CD8-positive, alpha-beta memory T cell (primary cell): ENCODE data around the gene PSMB2. TPM values are rescaled to one million over a fixed set of nuclear protein-coding genes. Genes with fewer than 3 reads are reported as not detected.

Source experiments
- CTCF ChIA-PET: fragments of 350-600 bp; sonication (Branson Sonifier 250); formaldehyde crosslinking; loops from one replicate; lab custom pipeline; 2021; ENCODE audit warnings: antibody characterized with exemption; lab: Charles Lee
- POLR2A ChIA-PET: fragments of 350-600 bp; sonication (Branson Sonifier 250); formaldehyde crosslinking; loops from one replicate; lab custom pipeline; 2021; ENCODE audit warnings: antibody characterized with exemption; lab: Charles Lee
- DNase-seq, 5 donors: peaks; one replicate each; pipeline versions ENCODE4 v3.0.0 to v3.0.0-alpha.2; 2020 to 2022; ENCODE audit warnings: mixed read lengths in 1 of 5
- H3K27ac ChIP-seq: one replicate; pipeline ENCODE4 v1.7.0; 2013; ENCODE audit warnings: low read depth, mild to moderate bottlenecking, low read length, moderate library complexity
- H3K27me3 ChIP-seq: 2 replicates; pipeline ENCODE4 v1.7.0; 2013; ENCODE audit warnings: low read length, mild to moderate bottlenecking; ENCODE audit not compliant: insufficient read depth, poor library complexity, severe bottlenecking
- H3K36me3 ChIP-seq: 2 replicates; pipeline ENCODE4 v1.7.0; 2013; ENCODE audit warnings: mild to moderate bottlenecking, low read length, moderate library complexity; ENCODE audit not compliant: insufficient read depth
- H3K4me1 ChIP-seq: 2 replicates; pipeline ENCODE4 v1.7.0; 2013; ENCODE audit warnings: mild to moderate bottlenecking, low read length, moderate library complexity; ENCODE audit not compliant: insufficient read depth
- H3K4me3 ChIP-seq: 2 replicates; pipeline ENCODE4 v1.7.0; 2013; ENCODE audit warnings: mild to moderate bottlenecking, low read length
- H3K9me3 ChIP-seq: 2 replicates; pipeline ENCODE4 v1.7.0; 2013; ENCODE audit warnings: mild to moderate bottlenecking, low read length
- H3K27ac Mint-ChIP-seq, 8 donors: one replicate each; pipeline ENCODE4 v1.8.0; 2020 to 2021; ENCODE audit warnings: mixed read lengths in 8 of 8, mild to moderate bottlenecking in 6 of 8, inconsistent platforms in 3 of 8, moderate library complexity in 3 of 8
- H3K27me3 Mint-ChIP-seq, 2 donors: one replicate each; pipeline ENCODE4 v1.8.0; 2020 to 2021; ENCODE audit warnings: mixed read lengths in 2 of 2, mild to moderate bottlenecking in 1 of 2, moderate library complexity in 1 of 2
- H3K36me3 Mint-ChIP-seq, 3 donors: one replicate each; pipeline ENCODE4 v1.8.0; 2020 to 2021; ENCODE audit warnings: mixed read lengths in 3 of 3, inconsistent platforms in 1 of 3, mild to moderate bottlenecking in 1 of 3
- H3K4me1 Mint-ChIP-seq, 3 donors: one replicate each; pipeline ENCODE4 v1.8.0; 2020 to 2021; ENCODE audit warnings: mixed read lengths in 3 of 3, inconsistent platforms in 1 of 3, mild to moderate bottlenecking in 1 of 3
- H3K4me3 Mint-ChIP-seq, 7 donors: one replicate each; pipeline ENCODE4 v1.8.0; 2020 to 2021; ENCODE audit warnings: mixed read lengths in 7 of 7, mild to moderate bottlenecking in 6 of 7, moderate library complexity in 4 of 7, inconsistent platforms in 2 of 7
- H3K9me3 Mint-ChIP-seq, 5 donors: one replicate each; pipeline ENCODE4 v1.8.0; 2020 to 2022; ENCODE audit warnings: mixed read lengths in 5 of 5, mild to moderate bottlenecking in 3 of 5, moderate library complexity in 2 of 5, inconsistent platforms in 1 of 5
- polyA plus RNA-seq: library from polyadenylated mRNA; unstranded; fragments of 300-500 nt; fragmentation: Illumina TruSeq; gene quantifications from one replicate; pipeline ENCODE4 v1.2.3, GENCODE V29; 2021
- total RNA-seq, 2 experiments: library from RNA; stranded (reverse); gene quantifications; one replicate each; pipeline ENCODE4 v1.2.3, GENCODE V29; 2021

The PSMB2 gene
- total and polyA plus RNA-seq, 3 experiments from 2014 or later = 87.0 to 119 (median 117) TPM

- peaks cover 3 to 11% (median 8%) of the 10 kb centered on the region in 3 donors for H3K4me1 Mint-ChIP-seq
- POLR2A ChIA-PET = no interaction called here
- peak overlapping the region in 2 of 8 donors; percentile 4 to 39 for H3K27ac Mint-ChIP-seq
Observed at GRCh38 chr1:35569936-35570335, 71.4 kb downstream of the PSMB2 start.

GRCh38 chr1:35568975-35569395, 72.3 kb downstream of the PSMB2 start:
- Histone ChIP-seq H3K4me1 (peaks cover 3% of the 10 kb centered on the region), H3K27me3 (no peaks in the 10 kb centered on the region), H3K4me3 (no peak overlapping the region), H3K27ac (no peak overlapping the region), H3K36me3 (no peaks in the 10 kb centered on the region), H3K9me3 (no peaks in the 10 kb centered on the region)
- H3K27ac Mint-ChIP-seq = peak overlapping the region in 2 of 8 donors; percentile 21 to 40
- no peaks in the 10 kb centered on the region for H3K27me3 Mint-ChIP-seq
- ChIA-PET POLR2A (interaction anchor here (1.2 to 1.4 kb wide), 2 partner anchors 9 to 146 kb away, joined by 3 to 4 read pairs; no protein-coding TSS in a partner anchor), CTCF (interaction anchor here (0.8 to 2.2 kb wide), 29 partner anchors 9 to 211 kb away, joined by 3 to 35 read pairs (median 4); partner anchors contain the start of genes CLSPN, KIAA0319L and NCDN)
- H3K4me1 Mint-ChIP-seq = peaks cover 10 to 19% (median 16%) of the 10 kb centered on the region in 3 donors
- peak; percentile 44 to 75 (median 54) for DNase-seq
- peaks cover 0 to 19% (median 5%) of the 10 kb centered on the region in 3 donors for H3K36me3 Mint-ChIP-seq
- no peak overlapping the region for H3K4me3 Mint-ChIP-seq
- H3K9me3 Mint-ChIP-seq = no peaks in the 10 kb centered on the region

More at GRCh38 chr1:35569936-35570335, 71.4 kb downstream of the PSMB2 start:
- H3K36me3 Mint-ChIP-seq = peaks cover 0 to 10% (median 1%) of the 10 kb centered on the region in 3 donors
- CTCF ChIA-PET = interaction anchor here (1.9 to 2.3 kb wide), 2 partner anchors 118 to 119 kb away, joined by 4 to 9 read pairs; no protein-coding TSS in a partner anchor
- H3K27me3 Mint-ChIP-seq = no peaks in the 10 kb centered on the region
- H3K27me3 ChIP-seq = no peaks in the 10 kb centered on the region
- DNase-seq = no peak
- H3K4me1 ChIP-seq = peaks cover 3% of the 10 kb centered on the region
- H3K9me3 ChIP-seq = no peaks in the 10 kb centered on the region
- no peak overlapping the region for H3K4me3 Mint-ChIP-seq
- no peaks in the 10 kb centered on the region for H3K36me3 ChIP-seq
- H3K4me3 ChIP-seq = no peak overlapping the region
- no peak overlapping the region for H3K27ac ChIP-seq
- H3K9me3 Mint-ChIP-seq = no peaks in the 10 kb centered on the region

GRCh38 chr1:35567947-35568558, 73.3 kb downstream of the PSMB2 start:
- POLR2A ChIA-PET = interaction anchor here (1.2 to 1.4 kb wide), 2 partner anchors 10 to 147 kb away, joined by 3 to 4 read pairs; no protein-coding TSS in a partner anchor
- DNase-seq = peak in 1 of 5 donors; percentile 7
- CTCF ChIA-PET = interaction anchor here (0.8 to 4.1 kb wide), 25 partner anchors 9 to 212 kb away, joined by 3 to 110 read pairs (median 4); partner anchors contain the start of genes CLSPN, KIAA0319L and NCDN

GRCh38 chr1:35565742-35566133, 75.6 kb downstream of the PSMB2 start:
- Mint-ChIP-seq H3K27me3 (no peaks in the 10 kb centered on the region), H3K4me1 (peaks cover 15 to 35% (median 25%) of the 10 kb centered on the region in 3 donors), H3K4me3 (no peak overlapping the region)

More at GRCh38 chr1:35567947-35568558, 73.3 kb downstream of the PSMB2 start:
- Mint-ChIP-seq H3K36me3 (peaks cover 0 to 24% (median 5%) of the 10 kb centered on the region in 3 donors), H3K4me3 (no peak overlapping the region), H3K9me3 (no peaks in the 10 kb centered on the region), H3K27me3 (no peaks in the 10 kb centered on the region), H3K27ac (no peak overlapping the region), H3K4me1 (peaks cover 10 to 23% (median 16%) of the 10 kb centered on the region in 3 donors)
- H3K4me3 ChIP-seq = no peak overlapping the region
- H3K27me3 ChIP-seq = no peaks in the 10 kb centered on the region
- no peak overlapping the region for H3K27ac ChIP-seq
- H3K9me3 ChIP-seq = no peaks in the 10 kb centered on the region
- H3K4me1 ChIP-seq = peaks cover 3% of the 10 kb centered on the region
- no peaks in the 10 kb centered on the region for H3K36me3 ChIP-seq

GRCh38 chr1:35564884-35565741, 76.2 kb downstream of the PSMB2 start:
- no peak overlapping the region for H3K4me3 Mint-ChIP-seq

More at GRCh38 chr1:35565742-35566133, 75.6 kb downstream of the PSMB2 start:
- Mint-ChIP-seq H3K9me3 (no peaks in the 10 kb centered on the region), H3K36me3 (peaks cover 0 to 43% (median 5%) of the 10 kb centered on the region in 3 donors), H3K27ac (no peak overlapping the region)
- ChIA-PET CTCF (interaction anchor here (1.2 to 4.1 kb wide), 14 partner anchors 12 to 209 kb away, joined by 3 to 110 read pairs (median 5); partner anchors contain the start of gene CLSPN), POLR2A (no interaction called here)
- Histone ChIP-seq H3K4me1 (peaks cover 3% of the 10 kb centered on the region), H3K36me3 (no peaks in the 10 kb centered on the region), H3K27me3 (no peaks in the 10 kb centered on the region), H3K4me3 (no peak overlapping the region), H3K9me3 (no peaks in the 10 kb centered on the region), H3K27ac (no peak overlapping the region)
- DNase-seq = no peak

GRCh38 chr1:35564037-35564883, 77.1 kb downstream of the PSMB2 start:
- H3K9me3 Mint-ChIP-seq = no peaks in the 10 kb centered on the region
- ChIA-PET CTCF (interaction anchor here (0.7 to 4.1 kb wide), 27 partner anchors 8 to 218 kb away, joined by 3 to 110 read pairs (median 5); partner anchors contain the start of gene CLSPN), POLR2A (interaction anchor here (1.1 kb wide), 1 partner anchor 113 kb away, joined by 7 read pairs; no protein-coding TSS in a partner anchor)
- peak overlapping the region in 1 of 7 donors; percentile 29 for H3K4me3 Mint-ChIP-seq
- H3K4me1 ChIP-seq = peaks cover 2% of the 10 kb centered on the region
- peak; percentile 58 to 84 (median 70) for DNase-seq
- no peaks in the 10 kb centered on the region for H3K36me3 ChIP-seq
- no peaks in the 10 kb centered on the region for H3K27me3 ChIP-seq
- H3K4me3 ChIP-seq = no peak overlapping the region
- no peak overlapping the region for H3K27ac ChIP-seq
- H3K4me1 Mint-ChIP-seq = peaks cover 17 to 43% (median 34%) of the 10 kb centered on the region in 3 donors
- H3K27ac Mint-ChIP-seq = peak overlapping the region in 7 of 8 donors; percentile 16 to 82 (median 58)
- peaks cover 0 to 47% (median 5%) of the 10 kb centered on the region in 3 donors for H3K36me3 Mint-ChIP-seq
- H3K27me3 Mint-ChIP-seq = no peaks in the 10 kb centered on the region
- no peaks in the 10 kb centered on the region for H3K9me3 ChIP-seq

More at GRCh38 chr1:35564884-35565741, 76.2 kb downstream of the PSMB2 start:
- POLR2A ChIA-PET = interaction anchor here (1.1 kb wide), 1 partner anchor 114 kb away, joined by 7 read pairs; no protein-coding TSS in a partner anchor
- Mint-ChIP-seq H3K9me3 (no peaks in the 10 kb centered on the region), H3K36me3 (peaks cover 0 to 43% (median 5%) of the 10 kb centered on the region in 3 donors), H3K27me3 (no peaks in the 10 kb centered on the region), H3K27ac (peak overlapping the region in 6 of 8 donors; percentile 16 to 82 (median 68)), H3K4me1 (peaks cover 15 to 35% (median 25%) of the 10 kb centered on the region in 3 donors)
- CTCF ChIA-PET = interaction anchor here (0.7 to 4.1 kb wide), 27 partner anchors 9 to 217 kb away, joined by 3 to 110 read pairs (median 5); partner anchors contain the start of gene CLSPN
- no peaks in the 10 kb centered on the region for H3K27me3 ChIP-seq
- no peak for DNase-seq
- H3K4me1 ChIP-seq = peaks cover 3% of the 10 kb centered on the region
- no peaks in the 10 kb centered on the region for H3K36me3 ChIP-seq
- H3K4me3 ChIP-seq = no peak overlapping the region
- H3K9me3 ChIP-seq = no peaks in the 10 kb centered on the region
- H3K27ac ChIP-seq = no peak overlapping the region
